Upper lobe of left lung (tissue), 4 donors: ENCODE measurements around the gene EGFR.

Experiments used
- CTCF ChIP-seq, 6 experiments: fragments of 450-650 bp in 4 of 6; fragments of 200-600 bp in 2 of 6; sonication (generic) in 2 of 6; IDR thresholded peaks; one replicate each; pipeline ENCODE4 v1.5.1; 2016 to 2019; ENCODE audit warnings: antibody characterized with exemption in 6 of 6
- POLR2A ChIP-seq, 4 donors: fragments of 450-650 bp; IDR thresholded peaks; one replicate each; pipeline ENCODE4 v1.5.1; 2016 to 2017; ENCODE audit warnings: antibody characterized with exemption in 4 of 4, mild to moderate bottlenecking in 2 of 4
- POLR2AphosphoS5 ChIP-seq, 2 donors: sonication (generic); formaldehyde crosslinking; IDR thresholded peaks; one replicate each; pipeline ENCODE4 v1.5.1; 2017; ENCODE audit warnings: antibody characterized with exemption in 2 of 2

- no peak for TF ChIP-seq CTCF (IDR thresholded peaks at IDR 0.05)
- no peak for TF ChIP-seq POLR2AphosphoS5 (IDR thresholded peaks at IDR 0.05)
- TF ChIP-seq POLR2A (IDR thresholded peaks at IDR 0.05), result no peak
Measured at GRCh38 chr7:55033236-55033846, 14.5 kb downstream of the EGFR start.
